ENCODE results near the gene OVOL1. TPM values are rescaled to one million over a fixed set of nuclear protein-coding genes. Genes with fewer than 3 reads are reported as not detected.

OVOL1 gene
- total and polyA plus RNA-seq, 2 of the 13 experiments (the other 11 are each of a cell fraction or from before 2014, with no cell fraction given), result 0.01 TPM; not detected in 1

DNA sequence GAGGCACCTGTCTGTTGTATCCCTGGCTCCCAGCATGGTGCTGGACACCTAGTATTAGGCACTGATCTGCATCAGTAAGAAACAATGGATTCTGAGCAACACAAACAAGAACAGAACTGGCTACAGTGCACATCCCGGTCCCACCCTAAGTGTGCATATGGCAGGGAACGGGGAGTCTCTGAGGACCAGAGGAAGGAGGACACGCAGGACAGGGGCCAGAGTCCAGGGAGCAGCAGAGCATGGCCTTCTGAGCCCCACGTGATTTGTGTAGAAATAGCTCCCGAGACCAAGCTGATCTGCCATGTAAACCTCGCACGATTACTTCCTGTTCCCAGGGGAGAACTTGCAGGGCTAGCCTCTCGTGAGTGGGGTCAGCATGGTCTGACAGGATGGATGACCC, 34.2 kb downstream of the OVOL1 start (continued):
- TF ChIP-seq, protein P1, sequence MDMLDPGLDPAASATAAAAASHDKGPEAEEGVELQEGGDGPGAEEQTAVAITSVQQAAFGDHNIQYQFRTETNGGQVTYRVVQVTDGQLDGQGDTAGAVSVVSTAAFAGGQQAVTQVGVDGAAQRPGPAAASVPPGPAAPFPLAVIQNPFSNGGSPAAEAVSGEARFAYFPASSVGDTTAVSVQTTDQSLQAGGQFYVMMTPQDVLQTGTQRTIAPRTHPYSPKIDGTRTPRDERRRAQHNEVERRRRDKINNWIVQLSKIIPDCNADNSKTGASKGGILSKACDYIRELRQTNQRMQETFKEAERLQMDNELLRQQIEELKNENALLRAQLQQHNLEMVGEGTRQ (IDR thresholded peaks at IDR 0.05; ENCODE audit: low read depth, low read length), result peak; percentile 71
- TF ChIP-seq, protein P1 (CRISPR knock-in tag; IDR thresholded peaks at IDR 0.05; ENCODE audit: borderline replicate concordance), result peak; percentile 75; the same call in 1 of the 2 replicates
- TF ChIP-seq ZFP1 (CRISPR knock-in tag; IDR thresholded peaks at IDR 0.05) (no peak), NFE2L1 (CRISPR knock-in tag; IDR thresholded peaks at IDR 0.05; ENCODE audit: borderline replicate concordance) (no peak), ZMYM3 (CRISPR knock-in tag; IDR thresholded peaks at IDR 0.05) (peak; percentile 71; the same call in 1 of the 2 replicates), MED1 (CRISPR knock-in tag; IDR thresholded peaks at IDR 0.05) (0 out of 2 replicates have a peak, but pooled peaks have one; percentile 18), PHF8 (CRISPR knock-in tag; IDR thresholded peaks at IDR 0.05) (no peak), ZNF550 (CRISPR knock-in tag; IDR thresholded peaks at IDR 0.05; ENCODE audit: borderline replicate concordance) (no peak), ZNF574 (CRISPR knock-in tag; IDR thresholded peaks at IDR 0.05) (peak; percentile 25; the same call in 1 of the 2 replicates), HDAC2 (CRISPR knock-in tag; IDR thresholded peaks at IDR 0.05) (peak; percentile 53; the same call in 1 of the 2 replicates), PRPF4 (IDR thresholded peaks at IDR 0.05; ENCODE audit: low read depth, low read length, poor library complexity, severe bottlenecking) (no peak), HNRNPH1 (optimal IDR thresholded peaks at IDR 0.05; ENCODE audit: low read depth, low read length) (no peak), ZNF510 (CRISPR knock-in tag; IDR thresholded peaks at IDR 0.05; ENCODE audit: low read depth) (no peak), SMARCE1 (IDR thresholded peaks at IDR 0.05; ENCODE audit: borderline replicate concordance) (no peak), PAXIP1 (CRISPR knock-in tag; conservative IDR thresholded peaks at IDR 0.05) (peak; percentile 64), ZNF747 (CRISPR knock-in tag; IDR thresholded peaks at IDR 0.05; ENCODE audit: borderline replicate concordance) (no peak), HNRNPUL1 (IDR thresholded peaks at IDR 0.05; ENCODE audit: low read depth, low read length) (no peak), NR3C1 (CRISPR knock-in tag; IDR thresholded peaks at IDR 0.05) (no peak), TMF1 (CRISPR knock-in tag; IDR thresholded peaks at IDR 0.05; ENCODE audit: low read depth) (no peak), ZNF570 (CRISPR knock-in tag; IDR thresholded peaks at IDR 0.05; ENCODE audit: borderline replicate concordance) (no peak), RFXANK (CRISPR knock-in tag; IDR thresholded peaks at IDR 0.05) (no peak)
- TF ChIP-seq, protein P2, sequence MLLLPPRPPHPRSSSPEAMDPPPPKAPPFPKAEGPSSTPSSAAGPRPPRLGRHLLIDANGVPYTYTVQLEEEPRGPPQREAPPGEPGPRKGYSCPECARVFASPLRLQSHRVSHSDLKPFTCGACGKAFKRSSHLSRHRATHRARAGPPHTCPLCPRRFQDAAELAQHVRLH (CRISPR knock-in tag; IDR thresholded peaks at IDR 0.05; ENCODE audit: borderline replicate concordance, low read depth), result no peak

Data from HepG2 (cell line).